Stomach smooth muscle (tissue), 2 donors: Measurements from ENCODE around the gene EAF1.
"Not testable (repeated sequence)": the region's sequence is repeated elsewhere in the genome, so short reads cannot be mapped to it uniquely, and the experiment has no call there.

Experiments used
- H3K27ac ChIP-seq: one replicate; pipeline ENCODE4 v1.7.0; 2013; ENCODE audit warnings: mild to moderate bottlenecking, low read length, inconsistent platforms
- H3K27me3 ChIP-seq, 2 donors: one replicate each; pipeline ENCODE4 v1.7.0; 2013; ENCODE audit warnings: low read length in 2 of 2; ENCODE audit not compliant: insufficient read depth in 2 of 2, control insufficient read depth in 1 of 2
- H3K36me3 ChIP-seq, 2 donors: one replicate each; pipeline ENCODE4 v1.7.0; 2013; ENCODE audit warnings: low read length in 2 of 2; ENCODE audit not compliant: control insufficient read depth in 2 of 2, insufficient read depth in 2 of 2
- H3K4me1 ChIP-seq: one replicate; pipeline ENCODE4 v1.7.0; 2013; ENCODE audit warnings: low read length; ENCODE audit not compliant: control insufficient read depth, insufficient read depth
- H3K4me3 ChIP-seq, 2 donors: one replicate each; pipeline ENCODE4 v1.7.0; 2013; ENCODE audit warnings: low read length in 2 of 2
- H3K9ac ChIP-seq, 2 donors: one replicate each; pipeline ENCODE4 v1.7.0; 2013; ENCODE audit warnings: low read length in 2 of 2, mild to moderate bottlenecking in 1 of 2
- H3K9me3 ChIP-seq, 2 donors: one replicate each; pipeline ENCODE4 v1.7.0; 2013; ENCODE audit warnings: low read length in 2 of 2; ENCODE audit not compliant: control insufficient read depth in 2 of 2
- donor health status: healthy.
- donor health status: Pancreatic carcinoma.

Gene EAF1

DNA sequence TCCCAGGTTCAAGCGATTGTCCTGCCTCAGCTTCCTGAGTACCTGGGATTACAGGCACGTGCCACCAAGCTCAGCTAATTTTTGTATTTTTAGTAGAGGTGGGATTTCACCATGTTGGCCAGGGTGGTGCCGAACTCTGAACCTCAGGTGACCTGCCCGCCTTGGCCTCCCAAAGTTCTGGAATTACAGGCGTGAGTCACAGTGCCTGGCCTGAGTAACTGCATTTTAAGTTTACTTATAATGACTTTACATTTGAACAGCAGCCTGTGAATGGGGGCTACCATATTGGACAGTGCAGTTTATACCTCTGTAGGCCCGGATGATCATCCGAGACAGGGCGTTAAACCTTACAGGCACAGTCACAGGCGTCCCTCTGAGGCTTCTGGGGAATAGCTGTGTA lies 24.8 kb downstream of the EAF1 start:
- Histone ChIP-seq H3K9ac (no peak overlapping the region), H3K4me1 (no peaks in the 10 kb centered on the region), H3K36me3 (peaks cover 6 to 8% of the 10 kb centered on the region in 2 donors), H3K9me3 (no peaks in the 10 kb centered on the region), H3K27ac (no peak overlapping the region), H3K27me3 (no peaks in the 10 kb centered on the region), H3K4me3 (no peak overlapping the region)

DNA sequence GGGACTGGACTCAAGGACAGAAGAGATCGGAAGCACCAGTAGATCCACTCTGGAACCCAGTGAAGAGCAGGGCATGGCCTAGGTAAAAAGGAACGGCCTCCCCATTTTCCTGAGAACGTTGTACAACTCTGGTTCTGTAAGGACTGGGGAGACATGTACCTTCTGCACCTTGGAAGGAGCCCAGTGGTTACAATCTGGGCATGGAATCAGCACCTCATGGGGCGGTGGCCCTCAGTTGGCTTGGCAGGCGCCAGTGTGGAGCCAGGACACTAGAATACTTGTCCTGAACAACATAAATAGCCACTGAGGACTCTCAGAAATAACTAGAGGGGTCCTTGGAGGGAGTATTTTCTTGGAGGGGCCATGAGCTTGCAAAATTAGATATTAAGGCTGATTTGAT lies 25.6 kb downstream of the EAF1 start:
- no peak overlapping the region for H3K27ac ChIP-seq
- H3K4me1 ChIP-seq, result no peaks in the 10 kb centered on the region
- H3K4me3 ChIP-seq, result no peak overlapping the region
- peaks cover 6 to 8% of the 10 kb centered on the region in 2 donors for H3K36me3 ChIP-seq
- no peaks in the 10 kb centered on the region for H3K27me3 ChIP-seq
- H3K9me3 ChIP-seq, result no peaks in the 10 kb centered on the region
- H3K9ac ChIP-seq, result no peak overlapping the region

DNA sequence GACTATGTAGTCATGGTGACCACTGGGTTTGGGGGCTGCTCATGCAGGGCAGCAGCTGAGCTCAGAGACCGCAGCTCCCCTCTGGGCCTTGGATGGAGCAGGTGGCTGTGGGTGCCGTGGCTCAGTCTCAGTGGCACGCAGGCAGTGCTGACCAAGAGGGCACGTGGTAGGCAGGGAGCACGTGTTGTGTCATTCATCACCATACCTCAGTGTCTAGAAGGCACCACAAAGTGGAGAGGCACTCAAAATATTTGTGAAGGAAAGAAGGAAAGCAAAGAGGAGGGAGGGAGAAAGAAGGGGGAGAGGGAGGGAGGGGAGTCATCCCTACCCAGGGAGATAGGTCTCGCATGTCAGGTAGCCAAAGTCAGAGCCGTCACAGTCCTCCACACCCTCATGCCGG lies 26.1 kb downstream of the EAF1 start:
- no peaks in the 10 kb centered on the region for H3K9me3 ChIP-seq
- H3K27ac ChIP-seq, result no peak overlapping the region

DNA sequence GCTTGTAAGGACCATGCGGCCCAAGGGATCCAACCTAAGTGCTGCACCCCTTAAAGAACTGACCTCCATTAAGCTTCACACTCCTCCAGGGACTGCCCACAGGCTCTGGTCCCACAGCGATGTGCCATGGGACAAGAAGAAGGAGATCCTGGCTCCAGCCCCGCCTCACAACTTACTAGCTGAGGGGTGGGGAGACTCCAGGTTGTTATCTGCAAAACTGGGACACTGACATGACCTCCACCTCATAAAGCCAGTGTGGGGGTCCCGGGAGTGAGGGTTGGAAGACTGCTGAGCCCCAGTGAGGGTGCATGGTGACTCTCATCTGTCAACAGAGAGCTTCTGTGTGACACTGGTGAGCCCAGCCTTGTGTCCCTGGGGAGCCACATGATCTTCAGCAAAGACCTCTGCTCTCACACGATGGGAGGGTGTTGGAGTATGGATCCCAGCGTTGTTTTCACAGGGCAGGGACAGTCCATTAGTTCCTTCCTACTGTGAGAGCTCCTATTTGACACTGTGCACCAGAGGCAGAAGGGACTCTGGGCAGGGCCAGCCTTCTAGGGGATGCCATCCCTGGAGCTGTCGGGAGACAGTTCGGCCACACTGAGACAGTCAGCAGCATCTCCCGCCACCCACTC lies 26.7 kb downstream of the EAF1 start:
- Histone ChIP-seq H3K27me3 (no peaks in the 10 kb centered on the region), H3K27ac (no peak overlapping the region), H3K4me3 (no peak overlapping the region), H3K4me1 (no peaks in the 10 kb centered on the region), H3K36me3 (peaks cover 2 to 6% of the 10 kb centered on the region in 2 donors), H3K9me3 (no peaks in the 10 kb centered on the region), H3K9ac (no peak overlapping the region)

More for the DNA sequence above, 26.1 kb downstream of the EAF1 start:
- Histone ChIP-seq H3K9ac (no peak overlapping the region), H3K27me3 (no peaks in the 10 kb centered on the region), H3K4me3 (no peak overlapping the region), H3K36me3 (peaks cover 2 to 6% of the 10 kb centered on the region in 2 donors), H3K4me1 (no peaks in the 10 kb centered on the region)

DNA sequence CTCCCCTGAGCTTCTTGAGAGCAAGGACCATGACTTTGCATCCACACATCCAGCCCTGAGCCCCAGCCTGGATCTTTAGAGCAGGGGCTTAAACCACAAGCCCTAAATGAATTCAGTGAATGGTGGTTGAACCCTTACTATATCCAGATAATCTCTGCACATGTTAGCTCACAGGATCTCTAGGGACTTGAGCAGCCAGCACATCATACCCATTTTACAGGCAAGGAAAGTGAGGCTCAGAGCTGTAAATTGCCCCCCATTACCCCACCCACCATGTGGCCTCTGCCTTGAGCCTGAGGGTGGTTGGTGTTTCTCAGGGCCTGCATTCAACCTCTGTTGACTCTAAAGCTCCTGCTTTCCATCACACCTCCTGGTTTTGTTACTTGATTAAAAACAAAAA lies 27.6 kb downstream of the EAF1 start:
- Histone ChIP-seq H3K27ac (no peak overlapping the region), H3K36me3 (peaks cover 2 to 6% of the 10 kb centered on the region in 2 donors), H3K27me3 (no peaks in the 10 kb centered on the region), H3K4me1 (no peaks in the 10 kb centered on the region), H3K9ac (no peak overlapping the region), H3K4me3 (no peak overlapping the region), H3K9me3 (no peaks in the 10 kb centered on the region)

DNA sequence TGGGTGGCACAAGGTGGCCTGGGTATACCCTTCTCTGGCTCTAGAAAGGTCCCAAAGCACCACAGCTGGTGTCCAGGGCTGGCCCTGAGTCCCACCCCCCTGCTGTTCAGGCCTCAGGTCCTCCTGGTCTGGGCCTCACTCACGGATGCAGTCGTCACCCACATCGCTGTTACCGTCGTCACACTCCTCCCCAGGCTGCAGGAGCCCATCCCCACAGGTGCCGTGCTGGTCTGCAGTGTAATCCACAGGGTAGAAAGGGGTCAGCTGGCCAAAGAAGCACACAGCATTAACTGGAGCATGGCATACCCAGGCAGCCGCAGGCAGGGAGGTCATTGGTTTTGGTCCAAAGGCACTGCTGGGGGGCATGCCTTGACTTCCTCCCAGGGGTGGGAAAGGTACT lies 28.4 kb downstream of the EAF1 start:
- H3K9ac ChIP-seq, result no peak overlapping the region
- peaks cover 0 to 4% of the 10 kb centered on the region in 2 donors for H3K36me3 ChIP-seq
- H3K27me3 ChIP-seq, result no peaks in the 10 kb centered on the region
- H3K27ac ChIP-seq, result no peak overlapping the region
- no peaks in the 10 kb centered on the region for H3K4me1 ChIP-seq
- no peaks in the 10 kb centered on the region for H3K9me3 ChIP-seq
- H3K4me3 ChIP-seq, result no peak overlapping the region

DNA sequence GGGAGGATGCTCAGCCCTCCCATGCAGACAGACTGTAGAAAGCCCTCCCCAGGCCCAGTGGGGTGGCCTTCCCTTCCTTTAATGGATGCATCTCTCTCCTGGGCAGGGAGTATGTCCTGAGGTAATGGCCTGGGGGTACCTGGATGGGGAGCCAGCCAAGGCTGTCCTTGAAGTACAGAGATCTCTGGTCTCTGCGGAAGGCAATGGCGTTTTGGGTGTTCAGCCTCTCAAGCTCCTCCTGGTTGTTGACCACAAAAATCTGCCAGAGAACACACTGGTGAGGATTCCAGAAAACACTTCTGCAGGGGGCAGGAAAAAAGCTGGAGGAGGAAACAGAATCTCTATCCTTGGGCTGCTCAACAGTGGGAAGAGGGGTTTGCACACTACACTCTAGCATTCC lies 28.9 kb downstream of the EAF1 start:
- Histone ChIP-seq H3K27me3 (no peaks in the 10 kb centered on the region), H3K9me3 (no peaks in the 10 kb centered on the region), H3K4me3 (no peak overlapping the region), H3K4me1 (no peaks in the 10 kb centered on the region), H3K36me3 (peaks cover 0 to 2% of the 10 kb centered on the region in 2 donors), H3K9ac (no peak overlapping the region), H3K27ac (no peak overlapping the region)

DNA sequence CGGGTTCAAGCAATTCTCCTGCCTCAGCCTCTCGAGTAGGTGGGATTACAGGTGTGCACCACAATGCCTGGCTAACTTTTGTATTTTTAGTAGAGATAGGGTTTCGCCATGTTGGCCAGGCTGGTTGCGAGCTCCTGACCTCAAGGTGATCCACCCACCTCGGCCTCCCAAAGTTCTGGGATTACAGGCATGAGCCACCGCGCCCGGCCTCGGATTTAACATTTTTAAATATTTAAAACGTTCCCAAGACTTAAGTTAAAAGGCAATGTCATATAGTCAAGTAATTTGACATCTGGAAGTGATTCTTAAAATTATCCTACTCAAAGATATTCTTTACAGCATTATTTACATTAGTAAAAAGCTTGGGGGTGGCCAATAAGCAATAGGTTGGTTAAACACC lies 29.5 kb downstream of the EAF1 start:
- not testable (repeated sequence) for H3K4me1 ChIP-seq, H3K9me3 ChIP-seq, H3K36me3 ChIP-seq, H3K4me3 ChIP-seq, H3K27ac ChIP-seq, H3K27me3 ChIP-seq, H3K9ac ChIP-seq

DNA sequence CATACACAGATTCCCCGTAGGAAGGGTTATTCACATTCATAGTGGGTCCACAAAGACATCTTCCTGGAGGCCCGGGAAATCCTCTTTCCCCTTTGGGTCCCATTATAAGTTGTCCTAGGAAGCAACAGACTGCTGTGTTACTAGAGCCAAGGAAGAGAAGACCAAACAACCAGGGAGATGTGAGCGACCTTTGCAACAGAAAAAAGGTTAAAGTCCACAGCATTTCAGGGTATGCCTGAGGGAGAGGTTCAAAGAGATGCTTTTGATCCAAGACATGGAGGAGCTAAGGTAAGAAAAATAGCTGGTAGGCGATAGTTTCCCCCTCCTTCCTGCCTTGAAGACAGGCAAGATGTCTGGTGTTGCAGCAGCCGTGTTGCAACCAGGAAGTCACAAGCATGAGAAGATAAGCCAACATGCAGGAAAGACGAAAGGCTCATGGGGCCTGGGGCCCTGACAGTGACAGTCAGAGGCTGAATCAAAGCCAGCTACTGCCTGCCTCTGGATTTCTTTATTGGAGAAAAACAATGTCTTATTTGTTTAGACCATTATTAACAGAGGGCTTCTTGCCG lies 30.9 kb downstream of the EAF1 start:
- Histone ChIP-seq H3K36me3 (no peaks in the 10 kb centered on the region), H3K27me3 (no peaks in the 10 kb centered on the region), H3K27ac (no peak overlapping the region), H3K4me1 (no peaks in the 10 kb centered on the region), H3K9ac (no peak overlapping the region), H3K9me3 (no peaks in the 10 kb centered on the region), H3K4me3 (no peak overlapping the region)

DNA sequence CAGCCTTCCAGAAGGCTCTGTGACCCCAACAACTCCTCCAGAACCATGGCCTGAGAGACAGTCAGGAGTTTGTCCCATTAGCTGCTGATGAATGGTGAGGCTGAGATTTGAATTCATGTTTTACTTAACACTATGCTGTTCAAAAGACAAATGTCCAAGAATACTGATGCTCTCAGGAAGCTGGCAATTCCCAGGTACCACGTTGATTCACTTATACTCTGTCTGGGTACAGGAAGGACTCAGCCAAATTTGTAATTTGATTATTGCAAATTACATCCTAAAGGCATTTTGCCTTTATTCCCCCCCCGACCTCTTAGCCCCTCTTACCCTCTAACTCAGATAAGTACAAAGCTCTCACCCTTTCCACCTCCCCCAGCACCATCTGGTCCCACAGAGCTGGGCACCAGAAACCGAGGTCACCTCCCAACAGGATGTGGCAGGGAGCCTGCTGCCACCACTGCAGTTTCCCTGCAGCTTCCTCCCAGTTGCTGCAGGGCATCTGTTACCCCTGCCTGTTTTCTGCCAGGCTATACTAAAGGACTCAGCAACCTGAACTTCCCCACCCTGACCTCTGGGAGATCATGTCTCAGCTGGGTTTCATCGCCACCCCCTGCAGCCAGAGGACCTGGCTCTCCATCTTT lies 33.6 kb downstream of the EAF1 start:
- H3K9ac ChIP-seq, result no peak overlapping the region
- no peaks in the 10 kb centered on the region for H3K9me3 ChIP-seq
- H3K36me3 ChIP-seq, result peaks cover 0 to 2% of the 10 kb centered on the region in 2 donors
- H3K4me1 ChIP-seq, result no peaks in the 10 kb centered on the region
- H3K4me3 ChIP-seq, result no peak overlapping the region
- H3K27ac ChIP-seq, result no peak overlapping the region
- no peaks in the 10 kb centered on the region for H3K27me3 ChIP-seq

DNA sequence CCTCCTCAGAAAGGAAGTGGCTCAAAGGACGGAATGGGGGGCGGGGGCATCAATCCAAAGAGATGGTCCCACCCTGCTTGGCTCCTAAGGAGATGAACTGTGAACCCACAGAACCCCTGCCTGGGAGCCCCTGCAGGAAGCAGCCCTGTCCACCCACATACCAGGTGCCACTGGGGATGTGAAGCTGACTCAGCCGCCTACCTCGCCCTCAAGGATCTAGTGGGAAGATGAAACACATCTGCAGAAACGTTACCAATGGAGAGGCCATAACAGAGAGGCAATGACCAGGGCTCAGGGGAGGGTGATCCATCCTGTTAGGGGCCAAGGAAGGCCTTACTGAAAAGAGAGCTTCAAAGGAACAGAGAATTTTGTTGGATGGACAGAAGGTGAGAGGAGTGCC lies 35.1 kb downstream of the EAF1 start:
- no peaks in the 10 kb centered on the region for H3K27me3 ChIP-seq
- H3K27ac ChIP-seq, result no peak overlapping the region
- no peaks in the 10 kb centered on the region for H3K4me1 ChIP-seq
- H3K36me3 ChIP-seq, result peaks cover 0 to 2% of the 10 kb centered on the region in 2 donors
- H3K4me3 ChIP-seq, result no peak overlapping the region
- no peaks in the 10 kb centered on the region for H3K9me3 ChIP-seq
- no peak overlapping the region for H3K9ac ChIP-seq
